Panc1 (cell line): ENCODE measurements around the gene MPC1. TPM values are rescaled to one million over a fixed set of nuclear protein-coding genes. Genes with fewer than 3 reads are reported as not detected.
"Not testable (repeated sequence)": the region's sequence is repeated elsewhere in the genome, so short reads cannot be mapped to it uniquely, and the experiment has no call there.

ENCODE experiments used
- ATAC-seq: fragments of 200-7000 bp; cut with Tn5 transposase; 2 replicates; pipeline ENCODE4 v1.9.1; 2020; ENCODE audit warnings: mild to moderate bottlenecking, moderate library complexity
- BruUV-seq: library from RNA; stranded (reverse); fragments of 400-500 nt; replicated peaks from 2 replicates; lab custom pipeline; 2021; lab: Mats Ljungman, UMichigan
- CTCF ChIA-PET: fragments of 300-600 bp; sonication (Branson Sonifier 250); formaldehyde crosslinking; loops from one replicate; lab custom pipeline; 2022; ENCODE audit warnings: antibody characterized with exemption; lab: Charles Lee
- POLR2A ChIA-PET: fragments of 300-600 bp; sonication (Branson Sonifier 250); formaldehyde crosslinking; loops from one replicate; lab custom pipeline; 2022; ENCODE audit warnings: antibody characterized with exemption; lab: Charles Lee
- DNase-seq: peaks from one replicate; pipeline ENCODE4 v3.0.0-alpha.2; 2010; ENCODE audit warnings: low read depth, low spot score
- H3K27ac ChIP-seq: 2 replicates; pipeline ENCODE4 v1.5.1; 2011; ENCODE audit warnings: mild to moderate bottlenecking, low read length, inconsistent platforms
- H3K27me3 ChIP-seq: fragments of 200-500 bp; sonication (Bioruptor generic); 2 replicates; pipeline ENCODE4 v1.6.0; 2014; ENCODE audit warnings: low read length, inconsistent platforms; ENCODE audit not compliant: control insufficient read depth, insufficient read depth
- H3K36me3 ChIP-seq: fragments of 200-500 bp; sonication (Bioruptor generic); 2 replicates; pipeline ENCODE4 v1.5.1; 2014; ENCODE audit warnings: inconsistent platforms, mild to moderate bottlenecking, low read length, moderate library complexity; ENCODE audit not compliant: control insufficient read depth, insufficient read depth
- H3K4me1 ChIP-seq: 2 replicates; pipeline ENCODE4 v1.5.1; 2011; ENCODE audit warnings: inconsistent platforms, mild to moderate bottlenecking, low read length, moderate library complexity; ENCODE audit not compliant: control insufficient read depth, insufficient read depth
- H3K4me3 ChIP-seq, 2 experiments: 2 replicates each; pipeline ENCODE4 v1.5.1; 2011 to 2012; ENCODE audit warnings: low read depth in 2 of 2, low read length in 2 of 2, mild to moderate bottlenecking in 2 of 2, inconsistent platforms in 1 of 2, moderate library complexity in 1 of 2
- H3K9me3 ChIP-seq: fragments of 200-500 bp; sonication (Bioruptor generic); 2 replicates; pipeline ENCODE4 v1.5.1; 2014; ENCODE audit warnings: low read depth, mild to moderate bottlenecking, inconsistent platforms, low read length, moderate library complexity; ENCODE audit not compliant: control insufficient read depth, insufficient read depth
- CTCF ChIP-seq: fragments of 450-650 bp; IDR thresholded peaks from 2 replicates; pipeline ENCODE4 v1.5.1; 2017; ENCODE audit warnings: mild to moderate bottlenecking
- POLR2AphosphoS5 ChIP-seq: IDR thresholded peaks from 2 replicates; pipeline ENCODE4 v1.6.1; 2012; ENCODE audit warnings: mild to moderate bottlenecking, low read depth, low read length, moderate library complexity
- REST ChIP-seq, 2 experiments: IDR thresholded peaks; 2 replicates each; pipeline ENCODE4 v1.6.1; 2011 to 2012; ENCODE audit warnings: low read depth in 2 of 2, control low read depth in 1 of 2, low read length in 1 of 2, mild to moderate bottlenecking in 1 of 2, moderate library complexity in 1 of 2; ENCODE audit not compliant: insufficient read depth in 1 of 2
- SIN3A ChIP-seq: IDR thresholded peaks from 2 replicates; pipeline ENCODE4 v1.6.1; 2012; ENCODE audit warnings: low read depth, mild to moderate bottlenecking, low read length, moderate library complexity, borderline replicate concordance; ENCODE audit not compliant: insufficient read depth
- TCF7L2 ChIP-seq: IDR thresholded peaks from 2 replicates; pipeline ENCODE4 v1.6.1; 2011; ENCODE audit warnings: mild to moderate bottlenecking, low read depth, low read length, inconsistent platforms
- in situ Hi-C: cut with HindIII; loops from 2 replicates; pipeline ENCODE4 v1.10.0; 2016; ENCODE audit warnings: low sequenced_read_pairs, low pct_unique_long_range_greater_than_20kb
- intact Hi-C: fragments of 100-400 bp; cut with micrococcal nuclease; formaldehyde crosslinking; loops from one replicate; pipeline ENCODE4 v1.10.0; 2022; ENCODE audit not compliant: unreplicated experiment
- total RNA-seq: library from RNA; stranded (reverse); gene quantifications from one replicate; pipeline ENCODE4 v1.2.1, GENCODE V29; 2021; ENCODE audit not compliant: unreplicated experiment

MPC1 gene
- total RNA-seq, 1 experiment from 2014 or later = 7.0 TPM

GRCh38 chr6:166394036-166394892 lies 11.5 kb upstream of the MPC1 start:
- no TSS peak for BruUV-seq

GRCh38 chr6:166393535-166393823 lies 10.7 kb upstream of the MPC1 start:
- no peaks in the 10 kb centered on the region for H3K9me3 ChIP-seq
- H3K4me3 ChIP-seq = no peak overlapping the region
- H3K4me1 ChIP-seq = no peaks in the 10 kb centered on the region
- ChIA-PET POLR2A (interaction anchor here (0.6 kb wide), 1 partner anchor 61 kb away, joined by 3 read pairs; no protein-coding TSS in a partner anchor), CTCF (no interaction called here)
- ATAC-seq = no peak
- H3K27ac ChIP-seq = no peak overlapping the region
- no TSS peak for BruUV-seq
- intact Hi-C loops = no loop called here
- no peaks in the 10 kb centered on the region for H3K36me3 ChIP-seq
- H3K27me3 ChIP-seq = no peaks in the 10 kb centered on the region
- in situ Hi-C loops = no loop called here
- TF ChIP-seq SIN3A = no peak
- no peak for TF ChIP-seq REST (IDR thresholded peaks at IDR 0.05; ENCODE audit: insufficient read depth in 1 of 2, low read depth in 2 of 2, low read length in 1 of 2)
- no peak for TF ChIP-seq CTCF
- no peak for TF ChIP-seq TCF7L2
- no peak for TF ChIP-seq POLR2AphosphoS5
- DNase-seq = no peak

More at GRCh38 chr6:166394036-166394892, 11.5 kb upstream of the MPC1 start:
- intact Hi-C loops (no loop called here), in situ Hi-C loops (no loop called here)
- no peak for DNase-seq
- Histone ChIP-seq H3K4me1 (no peaks in the 10 kb centered on the region), H3K4me3 (no peak overlapping the region), H3K27me3 (no peaks in the 10 kb centered on the region), H3K27ac (no peak overlapping the region), H3K9me3 (no peaks in the 10 kb centered on the region), H3K36me3 (no peaks in the 10 kb centered on the region)
- POLR2A ChIA-PET = interaction anchor here (0.7 kb wide), 1 partner anchor 23 kb away, joined by 5 read pairs; no protein-coding TSS in a partner anchor
- CTCF ChIA-PET = interaction anchor here (0.7 kb wide), 1 partner anchor 173 kb away, joined by 3 read pairs; no protein-coding TSS in a partner anchor
- TF ChIP-seq TCF7L2 (no peak), REST (IDR thresholded peaks at IDR 0.05; ENCODE audit: insufficient read depth in 1 of 2, low read depth in 2 of 2, low read length in 1 of 2) (no peak), CTCF (no peak)
- no peak for ATAC-seq

- H3K27ac ChIP-seq, H3K4me3 ChIP-seq, H3K36me3 ChIP-seq, H3K27me3 ChIP-seq, H3K9me3 ChIP-seq, intact Hi-C loops, ATAC-seq, BruUV-seq, DNase-seq, in situ Hi-C loops, H3K4me1 ChIP-seq: not testable (repeated sequence)
- ChIA-PET POLR2A (interaction anchor here (0.6 kb wide), 1 partner anchor 60 kb away, joined by 3 read pairs; no protein-coding TSS in a partner anchor), CTCF (interaction anchor here (0.6 kb wide), 1 partner anchor 228 kb away, joined by 4 read pairs; no protein-coding TSS in a partner anchor)
Observed at GRCh38 chr6:166392755-166393534, 10.2 kb upstream of the MPC1 start.
